Measurements from ENCODE around the gene ISM1.

The ISM1 gene

GRCh38 chr20:13286607-13287006, 65.5 kb downstream of the ISM1 start:
- H3K9me3 Mint-ChIP-seq = no peaks in the 10 kb centered on the region
- no peak overlapping the region for H3K4me3 Mint-ChIP-seq
- H3K36me3 Mint-ChIP-seq (ENCODE audit: low read depth) = peaks cover 8% of the 10 kb centered on the region
- H3K4me1 Mint-ChIP-seq = no peaks in the 10 kb centered on the region
- H3K27me3 Mint-ChIP-seq (ENCODE audit: low read depth) = peaks cover 12% of the 10 kb centered on the region
- TF ChIP-seq, protein P1, sequence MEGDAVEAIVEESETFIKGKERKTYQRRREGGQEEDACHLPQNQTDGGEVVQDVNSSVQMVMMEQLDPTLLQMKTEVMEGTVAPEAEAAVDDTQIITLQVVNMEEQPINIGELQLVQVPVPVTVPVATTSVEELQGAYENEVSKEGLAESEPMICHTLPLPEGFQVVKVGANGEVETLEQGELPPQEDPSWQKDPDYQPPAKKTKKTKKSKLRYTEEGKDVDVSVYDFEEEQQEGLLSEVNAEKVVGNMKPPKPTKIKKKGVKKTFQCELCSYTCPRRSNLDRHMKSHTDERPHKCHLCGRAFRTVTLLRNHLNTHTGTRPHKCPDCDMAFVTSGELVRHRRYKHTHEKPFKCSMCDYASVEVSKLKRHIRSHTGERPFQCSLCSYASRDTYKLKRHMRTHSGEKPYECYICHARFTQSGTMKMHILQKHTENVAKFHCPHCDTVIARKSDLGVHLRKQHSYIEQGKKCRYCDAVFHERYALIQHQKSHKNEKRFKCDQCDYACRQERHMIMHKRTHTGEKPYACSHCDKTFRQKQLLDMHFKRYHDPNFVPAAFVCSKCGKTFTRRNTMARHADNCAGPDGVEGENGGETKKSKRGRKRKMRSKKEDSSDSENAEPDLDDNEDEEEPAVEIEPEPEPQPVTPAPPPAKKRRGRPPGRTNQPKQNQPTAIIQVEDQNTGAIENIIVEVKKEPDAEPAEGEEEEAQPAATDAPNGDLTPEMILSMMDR (IDR thresholded peaks at IDR 0.05; ENCODE audit: unreplicated experiment in 3 of 3) = no peak
- no peak overlapping the region for H3K27ac Mint-ChIP-seq

DNA sequence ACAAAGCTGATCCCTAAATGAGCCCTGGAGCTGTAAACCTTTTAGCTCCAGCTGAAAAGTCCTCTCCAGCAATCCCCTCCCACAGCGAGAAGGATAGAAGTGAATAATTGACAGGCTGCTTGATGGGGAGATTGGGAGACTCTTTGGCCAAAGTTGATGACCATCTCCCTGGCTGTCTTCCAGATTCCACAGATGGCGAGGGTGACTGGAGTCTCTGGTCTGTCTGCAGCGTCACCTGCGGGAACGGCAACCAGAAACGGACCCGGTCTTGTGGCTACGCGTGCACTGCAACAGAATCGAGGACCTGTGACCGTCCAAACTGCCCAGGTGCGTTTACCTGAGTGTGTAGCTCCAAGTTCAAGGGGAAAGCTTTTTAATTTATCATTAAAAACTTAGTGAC, 67.3 kb downstream of the ISM1 start:
- H3K36me3 Mint-ChIP-seq (ENCODE audit: low read depth) = peaks cover 4% of the 10 kb centered on the region
- no peak overlapping the region for H3K4me3 Mint-ChIP-seq
- H3K9me3 Mint-ChIP-seq = no peaks in the 10 kb centered on the region
- peaks cover 17% of the 10 kb centered on the region for H3K27me3 Mint-ChIP-seq (ENCODE audit: low read depth)
- no peak overlapping the region for H3K27ac Mint-ChIP-seq
- TF ChIP-seq, protein P1 (IDR thresholded peaks at IDR 0.05; ENCODE audit: unreplicated experiment in 3 of 3) = no peak
- no peaks in the 10 kb centered on the region for H3K4me1 Mint-ChIP-seq

DNA sequence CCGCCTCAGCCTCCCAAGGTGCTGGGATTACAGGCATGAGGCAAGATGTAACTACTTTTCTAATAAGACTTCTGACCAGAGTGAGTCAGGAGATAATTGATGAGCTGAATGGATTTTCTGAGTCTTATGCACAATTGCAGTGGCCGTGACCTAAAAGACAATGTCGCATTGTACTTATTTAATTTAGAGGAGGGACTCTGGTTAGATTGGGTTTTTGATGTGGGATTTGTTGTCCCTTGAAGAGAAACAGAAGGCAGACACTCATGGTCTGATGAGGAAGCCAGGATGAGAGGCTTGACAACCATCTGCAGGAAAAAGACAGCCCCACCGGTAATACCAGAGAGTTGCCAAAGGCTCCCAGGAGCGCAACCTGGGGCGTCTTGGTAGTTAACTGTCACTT, 68.0 kb downstream of the ISM1 start:
- Mint-ChIP-seq H3K27me3 (ENCODE audit: low read depth) (peaks cover 17% of the 10 kb centered on the region), H3K9me3 (no peaks in the 10 kb centered on the region), H3K36me3 (ENCODE audit: low read depth) (peaks cover 4% of the 10 kb centered on the region), H3K4me1 (no peaks in the 10 kb centered on the region), H3K27ac (no peak overlapping the region), H3K4me3 (no peak overlapping the region)
- TF ChIP-seq, protein P1 (IDR thresholded peaks at IDR 0.05; ENCODE audit: unreplicated experiment in 3 of 3) = no peak

DNA sequence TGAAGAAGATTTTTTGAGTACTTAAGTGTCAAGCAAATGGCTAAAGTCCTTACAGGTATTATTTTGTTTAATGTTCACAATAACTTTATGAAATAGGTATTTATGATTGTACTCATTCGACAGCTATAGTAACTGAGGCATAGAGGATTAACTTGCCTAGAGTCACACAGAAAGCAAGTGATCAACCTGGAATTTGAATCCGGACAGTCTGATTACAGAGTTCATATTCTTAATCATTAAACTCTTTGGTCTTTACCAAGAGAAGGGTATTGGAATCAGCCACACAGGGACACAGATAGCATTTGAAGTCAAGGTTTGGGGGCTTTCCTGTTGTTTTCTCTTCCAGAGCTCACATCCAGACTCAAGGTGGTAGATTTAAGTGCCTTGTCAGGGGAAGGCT, 69.7 kb downstream of the ISM1 start:
- Mint-ChIP-seq H3K4me3 (no peak overlapping the region), H3K36me3 (ENCODE audit: low read depth) (peaks cover 4% of the 10 kb centered on the region), H3K27me3 (ENCODE audit: low read depth) (peaks cover 17% of the 10 kb centered on the region), H3K27ac (peak overlapping the region in 1 of 3 experiments; percentile 30), H3K4me1 (no peaks in the 10 kb centered on the region), H3K9me3 (no peaks in the 10 kb centered on the region)
- TF ChIP-seq, protein P1 (IDR thresholded peaks at IDR 0.05; ENCODE audit: unreplicated experiment in 3 of 3) = no peak

- Mint-ChIP-seq H3K4me3 (no peak overlapping the region), H3K4me1 (no peaks in the 10 kb centered on the region), H3K27ac (peak overlapping the region in 1 of 3 experiments; percentile 30), H3K36me3 (ENCODE audit: low read depth) (peaks cover 4% of the 10 kb centered on the region), H3K27me3 (ENCODE audit: low read depth) (peaks cover 17% of the 10 kb centered on the region), H3K9me3 (no peaks in the 10 kb centered on the region)
- TF ChIP-seq, protein P1 (IDR thresholded peaks at IDR 0.05; ENCODE audit: unreplicated experiment in 3 of 3) = no peak
Measured at GRCh38 chr20:13291157-13291556, 70.1 kb downstream of the ISM1 start.

DNA sequence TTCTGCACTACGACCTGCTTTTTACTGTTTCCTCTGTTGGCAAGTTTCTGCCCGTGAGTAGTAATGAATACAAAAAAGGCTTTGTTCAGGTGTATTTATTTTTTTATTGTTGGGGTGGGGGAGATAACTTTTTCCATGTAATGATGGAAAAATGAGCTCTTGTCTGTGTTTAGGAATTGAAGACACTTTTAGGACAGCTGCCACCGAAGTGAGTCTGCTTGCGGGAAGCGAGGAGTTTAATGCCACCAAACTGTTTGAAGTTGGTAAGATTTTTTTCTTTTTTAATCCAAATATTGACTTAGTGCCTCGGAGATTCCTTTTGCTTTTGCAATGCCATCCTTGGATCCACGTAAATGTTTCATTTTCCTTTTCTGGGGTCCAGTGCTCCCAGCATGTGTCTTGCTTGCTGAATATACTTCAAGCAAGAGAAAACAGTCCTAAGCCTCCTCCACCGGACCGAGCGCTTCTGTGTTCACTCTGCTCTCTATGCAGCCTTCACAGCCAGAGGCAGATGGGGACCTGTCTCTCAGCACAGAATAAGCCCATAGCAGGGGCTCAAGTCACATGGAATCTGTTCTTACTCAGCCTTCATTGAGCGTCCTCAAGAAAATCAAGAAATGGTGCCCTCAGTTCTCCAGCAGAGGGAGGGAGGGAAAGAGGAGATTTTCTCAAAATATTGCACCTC, 71.3 kb downstream of the ISM1 start:
- TF ChIP-seq, protein P1 (IDR thresholded peaks at IDR 0.05; ENCODE audit: unreplicated experiment in 3 of 3) = no peak
- H3K27ac Mint-ChIP-seq = no peak overlapping the region
- no peaks in the 10 kb centered on the region for H3K9me3 Mint-ChIP-seq
- no peak overlapping the region for H3K4me3 Mint-ChIP-seq
- peaks cover 18% of the 10 kb centered on the region for H3K27me3 Mint-ChIP-seq (ENCODE audit: low read depth)
- no peaks in the 10 kb centered on the region for H3K4me1 Mint-ChIP-seq
- peaks cover 4% of the 10 kb centered on the region for H3K36me3 Mint-ChIP-seq (ENCODE audit: low read depth)
